Pancreas (tissue), 10 donors: ENCODE measurements around the gene CSRP1. TPM values are rescaled to one million over a fixed set of nuclear protein-coding genes. Genes with fewer than 3 reads are reported as not detected.
A peak's percentile ranks its signal among the peaks of the same experiment; 100 is the strongest.
"Not testable (repeated sequence)": the region's sequence is repeated elsewhere in the genome, so short reads cannot be mapped to it uniquely, and the experiment has no call there.

Experiments used
- ATAC-seq, 4 donors: fragments of 200-7000 bp; cut with Tn5 transposase; one replicate each; pipeline versions ENCODE4 v1.8.0 to v1.9.1; 2020; ENCODE audit warnings: mild to moderate bottlenecking in 4 of 4, moderate library complexity in 4 of 4
- DNase-seq, 6 donors: peaks; one replicate each; pipeline ENCODE4 v3.0.0-alpha.2; 2020
- FAIRE-seq: peaks from 2 replicates; lab custom pipeline; 2012; peaks lifted over from hg19 to GRCh38; lab: Jason Lieb, UNC
- H3K27ac ChIP-seq, 4 donors: fragments of 200-600 bp; sonication (generic); 1 replicate in 3 of 4; 2 replicates in 1 of 4; pipeline versions ENCODE4 v1.5.0 to v1.8.0; 2020
- H3K27me3 ChIP-seq, 4 donors: fragments of 200-600 bp; one replicate each; pipeline ENCODE4 v1.8.0; 2021
- H3K36me3 ChIP-seq, 3 donors: fragments of 200-600 bp; sonication (generic) in 1 of 3; one replicate each; pipeline versions ENCODE4 v1.5.0 to v1.8.0; 2020 to 2021
- H3K4me1 ChIP-seq, 3 donors: fragments of 200-600 bp; one replicate each; pipeline ENCODE4 v1.8.0; 2021
- H3K4me3 ChIP-seq, 4 donors: fragments of 200-600 bp; sonication (generic) in 2 of 4; one replicate each; pipeline versions ENCODE4 v1.5.0 to v1.8.0; 2020 to 2021
- H3K9me3 ChIP-seq, 4 donors: fragments of 200-600 bp; one replicate each; pipeline ENCODE4 v1.8.0; 2021
- CTCF ChIP-seq, 4 donors: fragments of 200-600 bp; sonication (generic) in 3 of 4; IDR thresholded peaks; one replicate each; pipeline versions ENCODE4 v1.5.0 to v1.8.0; 2021; ENCODE audit warnings: antibody characterized with exemption in 4 of 4
- WGBS, 2 donors: extraction: QIAGEN DNeasy Blood & Tissue Kit; methylation state at CpG; one replicate each; pipeline ENCODE4 v1.1.7; 2013; 5-methylcytosine and 5-hydroxymethylcytosine counted together
- intact Hi-C, 3 donors: fragments of 100-400 bp; cut with DNase I; formaldehyde crosslinking; loops; one replicate each; pipeline versions ENCODE4 v1.11.1 to v1.14.2; 2022
- polyA plus RNA-seq, 2 donors: library from polyadenylated mRNA; stranded (reverse); fragments of 200-250 nt; gene quantifications; one replicate each; pipeline ENCODE4 v1.2.3, GENCODE V29; 2013
- total RNA-seq, 6 donors: library from RNA; stranded (reverse); fragmentation: NEBNext Ultra II Directional in 4 of 6; extraction: Animal tissue kit (Norgen Biotek cat#: 25700) in 4 of 6; gene quantifications; one replicate each; pipeline versions ENCODE4 v1.2.1 to v1.2.4, GENCODE V29; 2021 to 2023
- donor health status: healthy with polysubstance abuse.
- donor health status: DM: no; HTN: no; CAD: no; lungs with moderate emphysema.
- donor health status: DM: no; HTN: no; CAD: no.
- donor health status: control.
- donor health status: control.
- donor health status: Bipolar disorder and iron deficiency.
- donor health status: DM: yes; HTN: yes; CAD: no.
- donor health status: DM: no; HTN: no; CAD: no.
- donor health status: DM: no; HTN: no; CAD: no.
- donor health status: DM: yes; HTN: yes; CAD: no.

Gene CSRP1
- total and polyA plus RNA-seq, 8 donors: 49.6 to 103 (median 72.0) TPM

GRCh38 chr1:201481761-201482493 lies 25.0 kb downstream of the CSRP1 start:
- Histone ChIP-seq H3K27ac (peak overlapping the region in 1 of 4 donors; percentile 77), H3K36me3 (peaks cover 0 to 24% (median 7%) of the 10 kb centered on the region in 3 donors), H3K9me3 (no peaks in the 10 kb centered on the region), H3K4me1 (peaks cover 3 to 20% (median 10%) of the 10 kb centered on the region in 3 donors), H3K4me3 (peak overlapping the region in 1 of 4 donors; percentile 45), H3K27me3 (no peaks in the 10 kb centered on the region)
- TF ChIP-seq CTCF (IDR thresholded peaks at IDR 0.05): peak; percentile 87 to 89 (median 88)
- intact Hi-C loops: loop anchor here in 1 of 3 donors (5.0 kb wide), 1 partner anchor 35 kb away; no protein-coding TSS in a partner anchor
- peak; percentile 77 to 91 (median 83) for ATAC-seq
- DNase-seq: peak; percentile 82 to 95 (median 90)
- 8% methylated on average over 33 to 35 of the region's 35 CpGs for WGBS, 2 donors
- no peak for FAIRE-seq

- no peaks in the 10 kb centered on the region for H3K27me3 ChIP-seq
- ATAC-seq (peak in 3 of 4 donors; percentile 0 to 4 (median 1)), FAIRE-seq (no peak), DNase-seq (no peak)
- H3K4me1 ChIP-seq: peaks cover 3 to 20% (median 10%) of the 10 kb centered on the region in 3 donors
- WGBS, 2 donors: 7% methylated on average over 17 of the region's 17 CpGs
- H3K27ac ChIP-seq: peak overlapping the region in 2 of 4 donors; percentile 71 to 77
- H3K4me3 ChIP-seq: peak overlapping the region in 2 of 4 donors; percentile 28 to 45
- no peaks in the 10 kb centered on the region for H3K9me3 ChIP-seq
- peaks cover 0 to 16% (median 7%) of the 10 kb centered on the region in 3 donors for H3K36me3 ChIP-seq
- intact Hi-C loops: loop anchor here in 1 of 3 donors (5.0 kb wide), 1 partner anchor 36 kb away; no protein-coding TSS in a partner anchor
- TF ChIP-seq CTCF (IDR thresholded peaks at IDR 0.05): no peak
Measured at GRCh38 chr1:201481004-201481380, 25.9 kb downstream of the CSRP1 start.

- DNase-seq: peak; percentile 87 to 94 (median 89)
- WGBS, 2 donors: 2% methylated on average over 35 to 37 of the region's 37 CpGs
- Histone ChIP-seq H3K27me3 (no peaks in the 10 kb centered on the region), H3K27ac (peak overlapping the region; percentile 55 to 77 (median 70)), H3K36me3 (peaks cover 0 to 11% (median 3%) of the 10 kb centered on the region in 3 donors), H3K9me3 (no peaks in the 10 kb centered on the region), H3K4me1 (peaks cover 3 to 20% (median 10%) of the 10 kb centered on the region in 3 donors), H3K4me3 (peak overlapping the region in 2 of 4 donors; percentile 28 to 45)
- ATAC-seq: peak; percentile 81 to 85 (median 84)
- TF ChIP-seq CTCF (IDR thresholded peaks at IDR 0.05): no peak
- FAIRE-seq: no peak
- intact Hi-C loops: loop anchor here in 1 of 3 donors (5.0 kb wide), 1 partner anchor 37 kb away; no protein-coding TSS in a partner anchor
Measured at GRCh38 chr1:201480231-201481003, 26.5 kb downstream of the CSRP1 start.

GRCh38 chr1:201479201-201479730 lies 27.7 kb downstream of the CSRP1 start:
- H3K4me1 ChIP-seq: peaks cover 3 to 20% (median 10%) of the 10 kb centered on the region in 3 donors
- no peak overlapping the region for H3K27ac ChIP-seq
- H3K9me3 ChIP-seq: no peaks in the 10 kb centered on the region
- no peaks in the 10 kb centered on the region for H3K27me3 ChIP-seq
- DNase-seq (peak in 1 of 6 donors; percentile 14), ATAC-seq (no peak), FAIRE-seq (no peak)
- peaks cover 0 to 7% (median 0%) of the 10 kb centered on the region in 3 donors for H3K36me3 ChIP-seq
- intact Hi-C loops: no loop called here
- H3K4me3 ChIP-seq: no peak overlapping the region
- WGBS, 2 donors: 88 to 95% methylated on average over 4 of the region's 4 CpGs
- no peak for TF ChIP-seq CTCF (IDR thresholded peaks at IDR 0.05)

GRCh38 chr1:201478666-201479065 lies 28.3 kb downstream of the CSRP1 start:
- not testable (repeated sequence) for FAIRE-seq

More at GRCh38 chr1:201478666-201479065, 28.3 kb downstream of the CSRP1 start:
- H3K4me3 ChIP-seq, H3K27ac ChIP-seq, H3K9me3 ChIP-seq, H3K36me3 ChIP-seq, ATAC-seq, H3K27me3 ChIP-seq, intact Hi-C loops, DNase-seq: not testable (repeated sequence)
- 90 to 92% methylated on average over 3 of the region's 3 CpGs for WGBS, 2 donors
- H3K4me1 ChIP-seq: peaks cover 3 to 20% (median 10%) of the 10 kb centered on the region in 3 donors
